SK-N-MC (cell line): ENCODE measurements around the gene SNX8.
"Not testable (repeated sequence)": the region's sequence is repeated elsewhere in the genome, so short reads cannot be mapped to it uniquely, and the experiment has no call there.

Source experiments
- DNase-seq: peaks from one replicate; pipeline ENCODE4 v3.0.0-alpha.2; 2011; ENCODE audit warnings: low read depth, low spot score
- H3K27ac ChIP-seq: fragments of 200-600 bp; sonication (generic); 2 replicates; pipeline ENCODE4 v1.5.1; 2016; ENCODE audit warnings: mixed run types
- H3K36me3 ChIP-seq: fragments of 200-600 bp; sonication (generic); 2 replicates; pipeline ENCODE4 v1.6.1; 2017; ENCODE audit warnings: antibody characterized with exemption, low read length, mixed read lengths; ENCODE audit not compliant: insufficient read depth
- H3K4me3 ChIP-seq: fragments of 200-600 bp; sonication (generic); 2 replicates; pipeline ENCODE4 v1.5.1; 2016
- H3K9ac ChIP-seq: fragments of 200-600 bp; sonication (generic); 2 replicates; pipeline ENCODE4 v1.8.0; 2017; ENCODE audit warnings: mixed run types, mixed read lengths; ENCODE audit not compliant: insufficient read length
- H3K9me3 ChIP-seq: fragments of 200-600 bp; sonication (generic); 2 replicates; pipeline ENCODE4 v1.6.1; 2017; ENCODE audit warnings: low read depth, mild to moderate bottlenecking, antibody characterized with exemption, low read length, moderate library complexity, mixed read lengths
- EZH2 ChIP-seq: fragments of 200-600 bp; sonication (generic); IDR thresholded peaks from one replicate; pipeline ENCODE4 v1.6.1; 2017; ENCODE audit warnings: antibody characterized with exemption
- FOXP2 ChIP-seq: optimal IDR thresholded peaks from 2 replicates; pipeline ENCODE3; 2011; ENCODE audit warnings: mild to moderate bottlenecking, moderate library complexity; ENCODE audit not compliant: insufficient read depth; ENCODE audit errors: extremely low read length, control extremely low read depth
- POLR2AphosphoS5 ChIP-seq: IDR thresholded peaks from 2 replicates; pipeline ENCODE4 v1.6.1; 2012; ENCODE audit warnings: mild to moderate bottlenecking, low read depth, low read length, borderline replicate concordance

SNX8 gene

GRCh38 chr7:2273866-2274265, 40.4 kb downstream of the SNX8 start:
- H3K4me3 ChIP-seq = no peak overlapping the region
- H3K36me3 ChIP-seq = no peaks in the 10 kb centered on the region
- no peaks in the 10 kb centered on the region for H3K9me3 ChIP-seq
- no peak overlapping the region for H3K9ac ChIP-seq
- DNase-seq = no peak
- TF ChIP-seq POLR2AphosphoS5 = no peak
- no peak for TF ChIP-seq EZH2
- TF ChIP-seq FOXP2 = no peak
- H3K27ac ChIP-seq = no peak overlapping the region

DNA sequence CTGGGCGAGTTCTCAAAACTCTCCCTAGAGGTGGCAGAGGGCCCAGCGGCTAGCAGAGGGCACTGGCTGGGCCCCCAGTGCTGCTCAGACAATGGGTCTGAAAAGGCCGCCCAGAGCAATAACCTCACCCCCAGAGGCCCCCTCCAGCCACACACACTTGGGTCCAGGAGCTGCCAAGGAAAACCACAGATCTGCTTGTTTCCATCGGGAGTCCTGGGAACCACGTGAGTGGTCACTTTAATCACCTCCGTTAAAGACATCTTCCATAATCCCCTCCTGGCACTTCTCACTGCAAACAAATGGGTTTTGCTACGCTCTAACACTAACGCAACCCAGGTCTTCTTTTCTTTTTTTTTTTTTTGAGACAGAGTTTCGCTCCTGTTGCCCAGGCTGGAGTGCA, 42.2 kb downstream of the SNX8 start:
- Histone ChIP-seq H3K36me3 (no peaks in the 10 kb centered on the region), H3K9ac (no peak overlapping the region), H3K9me3 (no peaks in the 10 kb centered on the region), H3K4me3 (no peak overlapping the region), H3K27ac (no peak overlapping the region)
- no peak for TF ChIP-seq POLR2AphosphoS5
- no peak for TF ChIP-seq EZH2
- no peak for TF ChIP-seq FOXP2
- no peak for DNase-seq

DNA sequence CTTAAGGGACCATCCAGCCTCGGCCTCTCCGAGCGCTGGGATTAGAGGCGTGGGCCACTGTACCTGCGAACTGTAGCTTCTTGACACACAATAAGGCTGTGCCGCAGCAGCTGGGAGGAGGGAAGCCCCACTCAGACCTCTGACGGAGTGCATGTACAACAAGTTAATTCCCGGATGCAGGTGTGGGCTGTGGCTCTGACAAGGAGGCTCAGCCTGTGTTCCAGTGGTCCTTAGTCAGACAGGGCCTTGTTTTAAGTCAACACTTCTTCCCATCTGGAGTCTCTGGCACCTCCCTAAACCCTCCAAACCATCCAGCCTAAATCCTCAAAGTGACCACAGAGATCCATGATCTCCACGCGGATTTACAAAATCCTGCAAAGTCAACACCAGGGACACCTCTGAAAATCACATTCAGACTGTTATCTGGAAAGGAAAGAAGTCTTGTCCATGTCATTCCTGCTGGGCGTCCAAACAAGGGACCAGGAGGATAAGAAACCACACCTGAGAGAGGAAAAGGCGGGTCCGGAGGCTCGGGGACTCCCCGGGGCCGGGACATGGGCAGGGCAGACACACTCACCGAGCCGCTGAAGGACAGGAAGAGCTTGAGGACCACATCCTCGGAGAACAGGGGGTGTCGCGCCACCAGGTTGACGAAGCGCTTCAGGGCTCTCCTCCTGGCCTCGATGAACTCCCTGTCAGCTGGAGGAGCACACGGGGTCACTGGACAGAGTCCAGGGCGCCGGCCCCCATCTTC, 42.8 kb downstream of the SNX8 start:
- no peak for TF ChIP-seq FOXP2
- TF ChIP-seq POLR2AphosphoS5 = no peak
- TF ChIP-seq EZH2 = no peak
- H3K4me3 ChIP-seq = no peak overlapping the region
- H3K9me3 ChIP-seq = no peaks in the 10 kb centered on the region
- no peak for DNase-seq
- no peaks in the 10 kb centered on the region for H3K36me3 ChIP-seq
- no peak overlapping the region for H3K9ac ChIP-seq
- no peak overlapping the region for H3K27ac ChIP-seq

- no peaks in the 10 kb centered on the region for H3K36me3 ChIP-seq
- no peak overlapping the region for H3K27ac ChIP-seq
- H3K4me3 ChIP-seq = no peak overlapping the region
- DNase-seq = no peak
- TF ChIP-seq EZH2 (no peak), FOXP2 (no peak), POLR2AphosphoS5 (no peak)
- H3K9ac ChIP-seq = no peak overlapping the region
- H3K9me3 ChIP-seq = no peaks in the 10 kb centered on the region
Measured at GRCh38 chr7:2270495-2270894, 43.7 kb downstream of the SNX8 start.

GRCh38 chr7:2269991-2270460, 44.2 kb downstream of the SNX8 start:
- TF ChIP-seq FOXP2 (no peak), EZH2 (no peak), POLR2AphosphoS5 (no peak)
- no peak overlapping the region for H3K27ac ChIP-seq
- H3K9ac ChIP-seq = no peak overlapping the region
- H3K9me3 ChIP-seq = no peaks in the 10 kb centered on the region
- DNase-seq = no peak
- H3K4me3 ChIP-seq = no peak overlapping the region
- H3K36me3 ChIP-seq = no peaks in the 10 kb centered on the region

DNA sequence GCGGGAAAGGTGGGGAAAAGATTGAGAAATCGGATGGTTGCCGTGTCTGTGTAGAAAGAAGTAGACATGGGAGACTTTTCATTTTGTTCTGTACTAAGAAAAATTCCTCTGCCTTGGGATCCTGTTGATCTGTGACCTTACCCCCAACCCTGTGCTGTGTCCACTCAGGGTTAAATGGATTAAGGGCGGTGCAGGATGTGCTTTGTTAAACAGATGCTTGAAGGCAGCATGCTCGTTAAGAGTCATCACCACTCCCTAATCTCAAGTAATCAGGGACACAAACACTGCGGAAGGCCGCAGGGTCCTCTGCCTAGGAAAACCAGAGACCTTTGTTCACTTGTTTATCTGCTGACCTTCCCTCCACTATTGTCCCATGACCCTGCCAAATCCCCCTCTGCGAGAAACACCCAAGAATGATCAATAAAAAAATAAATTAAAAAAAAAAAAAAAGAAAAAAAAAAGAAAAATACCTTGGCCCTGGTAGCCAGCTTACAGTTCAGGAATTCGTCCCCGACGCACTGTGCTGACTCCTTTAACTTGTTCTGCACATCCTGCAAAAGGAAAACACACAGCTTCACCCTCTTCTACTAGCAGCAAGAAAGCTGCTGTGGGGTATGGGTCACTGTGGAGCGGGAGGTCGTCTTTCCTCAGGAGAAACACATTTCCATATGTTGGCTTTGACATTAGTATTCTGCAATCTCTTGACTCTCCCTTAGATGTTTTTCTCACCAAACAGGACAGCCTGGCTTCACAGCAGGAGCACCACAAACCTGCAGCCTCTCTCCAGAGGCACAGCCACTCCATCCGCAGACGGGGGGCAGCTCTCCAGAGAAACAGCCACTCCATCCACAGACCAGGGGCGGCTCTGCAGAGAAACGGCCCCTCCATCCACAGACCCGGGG, 44.9 kb downstream of the SNX8 start:
- H3K9ac ChIP-seq, H3K27ac ChIP-seq, H3K36me3 ChIP-seq, DNase-seq, H3K4me3 ChIP-seq, H3K9me3 ChIP-seq: not testable (repeated sequence)

- no peak for DNase-seq
Measured at GRCh38 chr7:2266911-2267310, 47.3 kb downstream of the SNX8 start.

DNA sequence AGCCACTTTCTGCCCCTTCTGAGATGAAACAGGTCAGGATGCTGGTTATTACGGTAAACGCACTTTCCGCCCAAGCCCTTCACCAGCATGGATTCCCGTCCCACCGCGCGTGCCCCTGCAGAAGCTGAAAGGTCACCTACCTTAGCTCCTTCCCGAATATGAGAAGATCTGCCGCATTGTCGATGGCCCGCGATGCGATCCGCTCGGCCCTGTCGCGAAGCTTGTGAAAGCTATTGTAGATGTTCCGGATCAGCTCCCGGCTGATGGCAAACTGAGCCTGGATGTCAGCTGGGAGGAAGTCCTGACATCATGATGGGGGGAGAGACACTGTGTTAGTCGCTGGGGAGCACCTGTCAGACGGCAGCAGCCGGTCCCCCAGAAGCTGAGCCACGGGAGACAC, 50.1 kb downstream of the SNX8 start:
- no peak overlapping the region for H3K27ac ChIP-seq
- H3K36me3 ChIP-seq = no peaks in the 10 kb centered on the region
- H3K4me3 ChIP-seq = no peak overlapping the region
- H3K9me3 ChIP-seq = no peaks in the 10 kb centered on the region
- TF ChIP-seq POLR2AphosphoS5 = no peak
- TF ChIP-seq FOXP2 = no peak
- no peak for TF ChIP-seq EZH2
- DNase-seq = no peak
- no peak overlapping the region for H3K9ac ChIP-seq

More at GRCh38 chr7:2266911-2267310, 47.3 kb downstream of the SNX8 start:
- Histone ChIP-seq H3K9ac (no peak overlapping the region), H3K27ac (no peak overlapping the region), H3K4me3 (no peak overlapping the region), H3K36me3 (no peaks in the 10 kb centered on the region), H3K9me3 (no peaks in the 10 kb centered on the region)
- TF ChIP-seq POLR2AphosphoS5 (no peak), EZH2 (no peak), FOXP2 (no peak)
